A673 (cell line): Measurements from ENCODE around the gene TBCD. TPM values are rescaled to one million over a fixed set of nuclear protein-coding genes. Genes with fewer than 3 reads are reported as not detected.
A peak's percentile ranks its signal among the peaks of the same experiment; 100 is the strongest.

Experiments
- BruUV-seq: library from RNA; stranded (reverse); fragments of 400-500 nt; replicated peaks from 2 replicates; lab custom pipeline; 2021; lab: Mats Ljungman, UMichigan
- CTCF ChIA-PET: fragments of 300-600 bp; sonication (Branson Sonifier 250); formaldehyde crosslinking; loops from one replicate; lab custom pipeline; 2022; ENCODE audit warnings: antibody characterized with exemption; lab: Charles Lee
- POLR2A ChIA-PET: fragments of 300-600 bp; sonication (Branson Sonifier 250); formaldehyde crosslinking; loops from one replicate; lab custom pipeline; 2022; ENCODE audit warnings: antibody characterized with exemption; ENCODE audit not compliant: low non-redundant PET; lab: Charles Lee
- DNase-seq: peaks from one replicate; pipeline ENCODE4 v3.0.0-alpha.2; 2015; ENCODE audit warnings: low spot score
- H3K27ac ChIP-seq: fragments of 200-600 bp; sonication (generic); 2 replicates; pipeline ENCODE4 v1.5.1; 2016; ENCODE audit warnings: mixed run types, low read depth, mild to moderate bottlenecking, mixed read lengths, antibody characterized with exemption, low read length; ENCODE audit not compliant: poor library complexity, severe bottlenecking
- H3K27me3 ChIP-seq: fragments of 200-600 bp; sonication (generic); replicated peaks from 2 replicates; pipeline ENCODE4 v1.6.1; 2017; ENCODE audit warnings: mixed run types, low read depth, mild to moderate bottlenecking, mixed read lengths, antibody characterized with exemption, low read length; ENCODE audit not compliant: insufficient read depth, poor library complexity
- H3K36me3 ChIP-seq: fragments of 200-600 bp; sonication (generic); 2 replicates; pipeline ENCODE4 v1.6.1; 2016; ENCODE audit warnings: mixed run types, mild to moderate bottlenecking, mixed read lengths, antibody characterized with exemption, low read length; ENCODE audit not compliant: insufficient read depth, poor library complexity, severe bottlenecking
- H3K4me1 ChIP-seq: fragments of 200-600 bp; sonication (generic); 2 replicates; pipeline ENCODE4 v1.6.1; 2017; ENCODE audit warnings: mixed run types, mild to moderate bottlenecking, mixed read lengths, antibody characterized with exemption, low read length; ENCODE audit not compliant: insufficient read depth, poor library complexity, severe bottlenecking
- H3K4me3 ChIP-seq: fragments of 200-600 bp; sonication (generic); 2 replicates; pipeline ENCODE4 v1.5.1; 2016; ENCODE audit warnings: low read depth, mixed run types, mild to moderate bottlenecking, mixed read lengths, low read length; ENCODE audit not compliant: poor library complexity, severe bottlenecking
- H3K9me3 ChIP-seq: fragments of 200-600 bp; sonication (generic); 2 replicates; pipeline ENCODE4 v1.6.1; 2016; ENCODE audit warnings: mixed run types, low read depth, mild to moderate bottlenecking, mixed read lengths, antibody characterized with exemption, low read length; ENCODE audit not compliant: poor library complexity, severe bottlenecking
- CTCF ChIP-seq: fragments of 300-800, 200-600 bp; sonication (generic); conservative IDR thresholded peaks from 2 replicates; pipeline ENCODE4 v1.5.1; 2017; ENCODE audit warnings: low read depth, mild to moderate bottlenecking, antibody characterized with exemption, low read length, moderate library complexity, mixed read lengths
- EZH2 ChIP-seq: fragments of 200-600 bp; sonication (generic); IDR thresholded peaks from 2 replicates; pipeline ENCODE4 v1.6.1; 2017; ENCODE audit warnings: borderline replicate concordance, low read depth, mild to moderate bottlenecking, mixed read lengths, antibody characterized with exemption, low read length; ENCODE audit not compliant: poor library complexity, severe bottlenecking
- intact Hi-C: fragments of 100-400 bp; cut with micrococcal nuclease; formaldehyde crosslinking; loops from one replicate; pipeline ENCODE4 v1.10.0; 2022; ENCODE audit not compliant: unreplicated experiment
- total RNA-seq: library from RNA; stranded (reverse); gene quantifications from 2 replicates; pipeline ENCODE4 v1.2.3, GENCODE V29; 2021

TBCD gene
- total RNA-seq, 1 experiment from 2014 or later = 113 TPM

- Histone ChIP-seq H3K27ac (no peak overlapping the region), H3K9me3 (no peaks in the 10 kb centered on the region), H3K4me1 (peaks cover 18% of the 10 kb centered on the region), H3K27me3 (no peaks in the 10 kb centered on the region), H3K4me3 (no peak overlapping the region), H3K36me3 (peaks cover 18% of the 10 kb centered on the region)
- TF ChIP-seq EZH2 = no peak
- no peak for TF ChIP-seq CTCF
- ChIA-PET CTCF (no interaction called here), POLR2A (no interaction called here)
- intact Hi-C loops = no loop called here
- no peak for DNase-seq
- BruUV-seq = no TSS peak
Observed at GRCh38 chr17:82929676-82930042, 177.8 kb downstream of the TBCD start.

- Histone ChIP-seq H3K27ac (no peak overlapping the region), H3K4me3 (no peak overlapping the region), H3K27me3 (no peaks in the 10 kb centered on the region), H3K9me3 (no peaks in the 10 kb centered on the region), H3K4me1 (peaks cover 18% of the 10 kb centered on the region), H3K36me3 (peaks cover 18% of the 10 kb centered on the region)
- no peak for TF ChIP-seq EZH2
- no peak for TF ChIP-seq CTCF
- POLR2A ChIA-PET = no interaction called here
- CTCF ChIA-PET = no interaction called here
- no TSS peak for BruUV-seq
- intact Hi-C loops = no loop called here
- no peak for DNase-seq
Observed at GRCh38 chr17:82930043-82930923, 178.4 kb downstream of the TBCD start.

GRCh38 chr17:82930924-82931698, 179.2 kb downstream of the TBCD start:
- Histone ChIP-seq H3K9me3 (no peaks in the 10 kb centered on the region), H3K4me3 (no peak overlapping the region), H3K27me3 (no peaks in the 10 kb centered on the region), H3K36me3 (peaks cover 18% of the 10 kb centered on the region), H3K4me1 (peaks cover 18% of the 10 kb centered on the region), H3K27ac (peak overlapping the region; percentile 58)
- TF ChIP-seq EZH2 (no peak), CTCF (no peak)
- CTCF ChIA-PET = no interaction called here
- intact Hi-C loops = no loop called here
- BruUV-seq = no TSS peak
- POLR2A ChIA-PET = no interaction called here
- no peak for DNase-seq
